K562 (cell line): ENCODE data around the gene GRM5. TPM values are rescaled to one million over a fixed set of nuclear protein-coding genes. Genes with fewer than 3 reads are reported as not detected.

Experiments
- ATAC-seq: fragments of 200-7000 bp; cut with Tn5 transposase; 3 replicates; pipeline ENCODE4 v1.9.1; 2020; ENCODE audit warnings: moderate library complexity
- BruUV-seq: library from RNA; stranded (reverse); fragments of 400-500 nt; replicated peaks from 2 replicates; lab custom pipeline; 2021; lab: Mats Ljungman, UMichigan
- CTCF ChIA-PET: fragments of 300-600 bp; formaldehyde crosslinking; extraction: SDS; loops from one replicate; lab custom pipeline; 2021; ENCODE audit warnings: low intra/inter-chr PET ratio; lab: Yijun Ruan, JAX
- POLR2A ChIA-PET: fragments of 300-600, 350-650 bp; sonication (Branson Sonifier 250); formaldehyde crosslinking; extraction: SDS; loops from one replicate; lab custom pipeline; 2021; ENCODE audit warnings: antibody characterized with exemption, inconsistent platforms; lab: Yijun Ruan, JAX
- DNase-seq, 4 experiments: peaks; one replicate each; pipeline versions ENCODE4 v3.0.0 to v3.0.0-alpha.2; 2011 to 2018; ENCODE audit warnings: low spot score in 3 of 4, mixed read lengths in 3 of 4; ENCODE audit errors: extremely low read depth in 1 of 4
- FAIRE-seq: peaks from 2 replicates; lab custom pipeline; 2011; peaks lifted over from hg19 to GRCh38; lab: Jason Lieb, UNC
- H2AFZ ChIP-seq: 2 replicates; pipeline ENCODE4 v1.6.0; 2011; ENCODE audit warnings: low read depth, low read length, control low read depth, inconsistent platforms
- H3K27ac ChIP-seq: fragments of 200-600 bp; 3 replicates; pipeline ENCODE4 v1.8.0; 2011; ENCODE audit warnings: low read depth, mild to moderate bottlenecking, control low read depth, inconsistent platforms, low read length, moderate library complexity, mixed read lengths; ENCODE audit errors: extremely low read depth
- H3K27me3 ChIP-seq, 2 experiments: fragments of 300-600 bp in 1 of 2; 2 replicates in 1 of 2; 3 replicates in 1 of 2; pipeline versions ENCODE4 v1.6.0 to v1.8.0; 2011; ENCODE audit warnings: inconsistent platforms in 2 of 2, low read length in 2 of 2, mild to moderate bottlenecking in 1 of 2, mixed read lengths in 1 of 2, moderate library complexity in 1 of 2; ENCODE audit not compliant: control insufficient read depth in 2 of 2, insufficient read depth in 2 of 2
- H3K36me3 ChIP-seq: fragments of 300-600 bp; 3 replicates; pipeline ENCODE4 v1.8.0; 2011; ENCODE audit warnings: mild to moderate bottlenecking, low read length, inconsistent platforms; ENCODE audit not compliant: control insufficient read depth, insufficient read depth
- H3K4me1 ChIP-seq, 2 experiments: fragments of 200-600 bp in 1 of 2; replicated peaks in 1 of 2; 2 replicates in 1 of 2; 3 replicates in 1 of 2; pipeline versions ENCODE4 v1.5.1 to v1.8.0; 2011; ENCODE audit warnings: inconsistent platforms in 2 of 2, low read length in 2 of 2, mild to moderate bottlenecking in 1 of 2, mixed read lengths in 1 of 2, moderate library complexity in 1 of 2; ENCODE audit not compliant: control insufficient read depth in 2 of 2, insufficient read depth in 2 of 2
- H3K4me2 ChIP-seq: 2 replicates; pipeline ENCODE4 v1.6.1; 2011; ENCODE audit warnings: low read length, control low read depth, inconsistent platforms, mixed read lengths; ENCODE audit not compliant: insufficient read depth
- H3K4me3 ChIP-seq: fragments of 200-600 bp; sonication (generic), shearing (Covaris generic); 2 replicates; pipeline ENCODE4 v1.5.1; 2016; ENCODE audit warnings: control low read depth, inconsistent platforms
- H3K79me2 ChIP-seq: fragments of 200-600 bp; 3 replicates; pipeline ENCODE4 v1.8.0; 2011; ENCODE audit warnings: low read length, inconsistent platforms; ENCODE audit not compliant: control insufficient read depth, insufficient read depth
- H3K9ac ChIP-seq, 2 experiments: 2 replicates each; pipeline versions ENCODE4 v1.6.0 to v1.6.1; 2011; ENCODE audit warnings: low read depth in 2 of 2, low read length in 2 of 2, control low read depth in 1 of 2, inconsistent platforms in 1 of 2, mild to moderate bottlenecking in 1 of 2, mixed read lengths in 1 of 2; ENCODE audit not compliant: insufficient read depth in 1 of 2
- H3K9me1 ChIP-seq: one replicate; pipeline ENCODE4 v1.6.0; 2011; ENCODE audit warnings: inconsistent platforms, mild to moderate bottlenecking, low read length, moderate library complexity; ENCODE audit not compliant: control insufficient read depth, insufficient read depth
- H3K9me3 ChIP-seq: replicated peaks from 2 replicates; pipeline ENCODE4 v1.5.1; 2011; ENCODE audit warnings: low read depth, low read length, inconsistent platforms; ENCODE audit not compliant: control insufficient read depth, insufficient read depth
- H4K20me1 ChIP-seq: replicated peaks from 2 replicates; pipeline ENCODE4 v1.6.1; 2011; ENCODE audit warnings: low read length, inconsistent platforms, mixed read lengths; ENCODE audit not compliant: control insufficient read depth, insufficient read depth
- DDX20 ChIP-seq: fragments of 450-650 bp; IDR thresholded peaks from 2 replicates; pipeline ENCODE4 v1.6.1; 2016; ENCODE audit warnings: missing genetic modification characterization, low read depth, mild to moderate bottlenecking, missing compliant biosample characterization, moderate library complexity
- TBP ChIP-seq: optimal IDR thresholded peaks from 2 replicates; pipeline ENCODE3; 2011; ENCODE audit warnings: low read depth, low read length, improper control_type of control experiment
- TCF7 ChIP-seq: sonication (generic); IDR thresholded peaks from 2 replicates; pipeline ENCODE4 v1.6.1; 2016; ENCODE audit warnings: antibody characterized with exemption, borderline replicate concordance
- ZNF311 ChIP-seq: fragments of 250-450 bp; sonication (Bioruptor Pico); IDR thresholded peaks from 2 replicates; pipeline ENCODE4 v1.4.0; 2020; ENCODE audit warnings: mild to moderate bottlenecking, moderate library complexity
- ZNF609 ChIP-seq: sonication (generic); formaldehyde crosslinking; IDR thresholded peaks from 2 replicates; pipeline ENCODE4 v1.8.1; 2023; ENCODE audit warnings: missing genetic modification reagents, mild to moderate bottlenecking, borderline replicate concordance
- WGBS: fragments of 100-300 bp; shearing (Covaris generic); methylation state at CpG from one replicate; pipeline ENCODE4 v1.1.6; 2016; ENCODE audit warnings: low coverage, mixed read lengths; ENCODE audit not compliant: insufficient coverage; ENCODE audit errors: missing lambda C conversion rate; 5-methylcytosine and 5-hydroxymethylcytosine counted together
- in situ Hi-C: fragments of 300-500 bp; cut with MboI; formaldehyde crosslinking; loops from 4 replicates; pipeline ENCODE4 v1.15.0; 2018; ENCODE audit warnings: inconsistent platforms, mixed read lengths
- intact Hi-C: fragments of 100-400 bp; cut with micrococcal nuclease; formaldehyde crosslinking; loops from 2 replicates; pipeline ENCODE4 v1.14.2; 2022
- polyA plus RNA-seq, 8 experiments: library from polyadenylated mRNA; depleted of rRNA in 4 of 8; stranded (reverse) in 5 of 8; unstranded in 3 of 8; fragments of >200 nt; fragmentation: Nextera tagmentation in 2 of 8; fragmentation: Illumina TruSeq in 1 of 8; extraction: Ambion mirVana in 2 of 8; extraction: Trizol in 1 of 8; gene quantifications; 2 replicates each; pipeline versions ENCODE4 v1.2.1 to v1.2.3, GENCODE V29; 2011 to 2014; ENCODE audit warnings: inconsistent platforms in 1 of 8, missing spikeins in 1 of 8
- total RNA-seq, 7 experiments: library from RNA; depleted of rRNA in 6 of 7; stranded (reverse); fragments of >200 nt in 6 of 7; fragmentation: Illumina TruSeq in 2 of 7; extraction: Trizol in 2 of 7; gene quantifications; 2 replicates each; pipeline versions ENCODE4 v1.2.1 to v1.2.3, GENCODE V29; 2011 to 2021; ENCODE audit warnings: low replicate concordance in 1 of 7

Gene GRM5
- total and polyA plus RNA-seq, 9 of the 15 experiments (the other 6 are each of a cell fraction or from before 2014, with no cell fraction given), result not detected

- no peaks in the 10 kb centered on the region for H4K20me1 ChIP-seq
- H3K36me3 ChIP-seq, result no peaks in the 10 kb centered on the region
- no peak overlapping the region for H2AFZ ChIP-seq
- no peak overlapping the region for H3K27ac ChIP-seq
- intact Hi-C loops, result loop anchor here (5.0 kb wide), 1 partner anchor 143 kb away; the partner anchor contains the start of gene CTSC
- H3K79me2 ChIP-seq, result no peaks in the 10 kb centered on the region
- BruUV-seq, result no TSS peak
- in situ Hi-C loops, result no loop called here
- FAIRE-seq (no peak), DNase-seq (no peak), ATAC-seq (no peak)
- no peak for TF ChIP-seq TCF7
- no peak for TF ChIP-seq ZNF609 (CRISPR knock-in tag)
- TF ChIP-seq ZNF311 (CRISPR knock-in tag), result no peak
- TF ChIP-seq DDX20 (tag), result no peak
- no peak for TF ChIP-seq TBP
- WGBS, result 0% methylated on average over 1 of the region's 1 CpG
- no peaks in the 10 kb centered on the region for H3K9me3 ChIP-seq
- H3K4me2 ChIP-seq, result no peak overlapping the region
- ChIA-PET CTCF (no interaction called here), POLR2A (no interaction called here)
- no peak overlapping the region for H3K4me3 ChIP-seq
- no peak overlapping the region for H3K9ac ChIP-seq
- no peaks in the 10 kb centered on the region for H3K27me3 ChIP-seq
- H3K4me1 ChIP-seq, result peaks cover 5 to 9% of the 10 kb centered on the region in 2 experiments
- no peaks in the 10 kb centered on the region for H3K9me1 ChIP-seq
These were observed 585.6 kb downstream of the GRM5 start for GRCh38 chr11:88480223-88480622.
